DMS153 treated with DMSO at 0.1 percent for 48 hours (cell line): ENCODE results near the gene LENG8.

Experiments used
- DNase-seq: peaks from one replicate; lab custom pipeline; 2025; ENCODE audit not compliant: unreplicated experiment; lab: John Stamatoyannopoulos, UW

LENG8 gene

GRCh38 chr19:54422136-54422535 is 26.9 kb upstream of the LENG8 start:
- DNase-seq, result no peak

GRCh38 chr19:54424201-54424600 is 24.8 kb upstream of the LENG8 start:
- no peak for DNase-seq

- no peak for DNase-seq
These were observed 24.2 kb upstream of the LENG8 start for GRCh38 chr19:54424660-54425381.

GRCh38 chr19:54425382-54425723 is 23.6 kb upstream of the LENG8 start:
- DNase-seq, result no peak

GRCh38 chr19:54426291-54426931 is 22.6 kb upstream of the LENG8 start:
- no peak for DNase-seq

- no peak for DNase-seq
These were observed 21.4 kb upstream of the LENG8 start for GRCh38 chr19:54427586-54427985.

- no peak for DNase-seq
These were observed 20.4 kb upstream of the LENG8 start for GRCh38 chr19:54428323-54429175.

- DNase-seq, result no peak
These were observed 19.9 kb upstream of the LENG8 start for GRCh38 chr19:54429176-54429495.

- no peak for DNase-seq
These were observed 19.3 kb upstream of the LENG8 start for GRCh38 chr19:54429545-54430227.

GRCh38 chr19:54430306-54431254 is 18.4 kb upstream of the LENG8 start:
- no peak for DNase-seq

GRCh38 chr19:54431255-54431838 is 17.7 kb upstream of the LENG8 start:
- no peak for DNase-seq

GRCh38 chr19:54432144-54432738 is 16.8 kb upstream of the LENG8 start:
- DNase-seq, result no peak

GRCh38 chr19:54433697-54434096 is 15.3 kb upstream of the LENG8 start:
- DNase-seq, result no peak

- peak; percentile 34 for DNase-seq
These were observed 14.7 kb upstream of the LENG8 start for GRCh38 chr19:54434112-54434872.

GRCh38 chr19:54434873-54435214 is 14.2 kb upstream of the LENG8 start:
- peak; percentile 50 for DNase-seq

GRCh38 chr19:54435551-54436016 is 13.4 kb upstream of the LENG8 start:
- no peak for DNase-seq

GRCh38 chr19:54436031-54436523 is 12.9 kb upstream of the LENG8 start:
- DNase-seq, result no peak

- DNase-seq, result no peak
These were observed 12.3 kb upstream of the LENG8 start for GRCh38 chr19:54436628-54437252.
